ENCODE measurements around the gene NUAK2. TPM values are rescaled to one million over a fixed set of nuclear protein-coding genes. Genes with fewer than 3 reads are reported as not detected.
"Not testable (repeated sequence)": the region's sequence is repeated elsewhere in the genome, so short reads cannot be mapped to it uniquely, and the experiment has no call there.

Gene NUAK2
- total RNA-seq, 2 experiments from 2014 or later = 12.1 to 12.7 TPM

DNA sequence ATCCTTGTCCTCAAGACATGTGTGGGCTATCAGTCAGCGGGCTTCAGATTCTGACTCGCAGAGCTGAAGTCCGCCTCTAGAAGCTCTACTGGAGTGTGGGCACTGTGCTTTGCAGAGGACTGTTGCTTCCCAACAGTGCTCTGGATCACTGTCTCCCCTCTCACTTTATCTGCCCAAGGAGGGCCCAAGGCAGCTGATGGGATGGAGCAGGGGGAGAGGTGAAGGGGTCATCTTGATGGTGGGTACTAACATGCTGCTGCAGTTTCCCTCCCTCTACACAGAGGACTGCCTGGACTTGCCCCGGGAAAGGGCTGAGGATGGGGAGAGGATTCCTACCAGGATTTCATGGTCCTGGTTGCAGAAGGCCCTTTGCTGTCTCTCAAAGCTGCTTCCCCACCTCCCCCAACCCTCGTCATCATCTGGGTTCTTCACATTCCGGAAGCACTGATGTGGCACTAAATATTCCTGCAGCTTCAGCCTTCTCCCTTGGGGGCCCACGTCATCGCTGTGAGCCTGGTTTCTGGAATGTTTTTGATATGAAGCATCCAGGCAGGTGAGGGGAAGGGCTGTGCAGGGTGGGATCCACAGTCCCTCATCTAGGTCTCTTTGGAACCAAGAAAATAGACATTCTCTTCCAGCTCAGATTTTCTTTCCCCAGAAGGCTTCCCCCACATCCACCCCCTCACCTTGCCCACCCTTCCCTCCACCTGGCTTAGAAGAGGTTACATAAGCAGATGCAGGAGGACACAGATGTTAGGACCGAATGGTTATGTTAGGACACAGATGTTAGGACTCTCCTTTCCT is 23.2 kb downstream of the NUAK2 start:
- H3K4me3 Mint-ChIP-seq = no peak overlapping the region
- H3K4me1 Mint-ChIP-seq = peaks cover 25% of the 10 kb centered on the region
- H3K36me3 Mint-ChIP-seq (ENCODE audit: low read depth) = peaks cover 16% of the 10 kb centered on the region
- no peak for DNase-seq
- ChIA-PET POLR2A (no interaction called here), CTCF (interaction anchor here (0.7 to 1.6 kb wide), 4 partner anchors 15 to 27 kb away, joined by 3 read pairs; no protein-coding TSS in a partner anchor)
- H3K27ac Mint-ChIP-seq = no peak overlapping the region
- no peaks in the 10 kb centered on the region for H3K9me3 Mint-ChIP-seq
- peaks cover 3% of the 10 kb centered on the region for H3K27me3 Mint-ChIP-seq

DNA sequence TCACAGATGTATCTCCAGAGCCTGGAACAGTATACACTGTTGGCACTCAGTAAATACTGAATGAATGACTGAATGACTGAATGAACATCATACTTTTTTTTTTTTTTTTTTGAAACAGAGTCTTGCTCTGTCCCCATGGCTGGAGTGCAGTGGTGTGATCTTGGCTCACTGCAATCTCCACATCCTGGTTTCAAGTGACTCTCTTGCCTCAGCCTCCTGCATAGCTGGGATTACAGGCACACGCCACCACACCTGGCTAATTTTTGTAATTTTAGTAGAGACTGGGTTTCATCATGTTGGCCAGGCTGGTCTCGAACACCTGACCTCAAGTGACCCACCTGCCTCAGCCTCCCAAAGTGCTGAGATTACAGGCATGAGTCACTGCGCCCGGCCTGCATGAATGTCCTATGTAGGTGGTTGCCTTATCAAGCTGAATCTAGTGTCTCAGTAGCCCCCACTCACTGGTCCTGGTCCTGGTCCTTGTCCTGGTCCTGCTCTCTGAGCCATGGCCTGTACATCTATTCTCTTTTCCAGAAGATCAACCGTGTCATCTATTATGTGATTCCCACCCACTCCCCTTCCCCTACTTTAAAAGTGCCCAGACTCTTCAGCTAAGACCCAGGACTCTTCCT is 23.9 kb downstream of the NUAK2 start:
- Mint-ChIP-seq H3K36me3 (ENCODE audit: low read depth) (peaks cover 16% of the 10 kb centered on the region), H3K27ac (peak overlapping the region; percentile 50), H3K4me1 (peaks cover 25% of the 10 kb centered on the region)
- H3K27me3 Mint-ChIP-seq, H3K4me3 Mint-ChIP-seq, DNase-seq, H3K9me3 Mint-ChIP-seq, POLR2A ChIA-PET: not testable (repeated sequence)
- CTCF ChIA-PET = interaction anchor here (0.7 to 1.6 kb wide), 5 partner anchors 16 to 28 kb away, joined by 3 to 5 read pairs (median 3); no protein-coding TSS in a partner anchor

- CTCF ChIA-PET = interaction anchor here (0.6 to 1.6 kb wide), 5 partner anchors 11 to 18 kb away, joined by 3 to 7 read pairs (median 5); no protein-coding TSS in a partner anchor
- POLR2A ChIA-PET = no interaction called here
- H3K27me3 Mint-ChIP-seq = peaks cover 5% of the 10 kb centered on the region
- peaks cover 35% of the 10 kb centered on the region for H3K4me1 Mint-ChIP-seq
- H3K9me3 Mint-ChIP-seq = no peaks in the 10 kb centered on the region
- H3K36me3 Mint-ChIP-seq (ENCODE audit: low read depth) = peaks cover 5% of the 10 kb centered on the region
- H3K27ac Mint-ChIP-seq = no peak overlapping the region
- no peak overlapping the region for H3K4me3 Mint-ChIP-seq
- DNase-seq = no peak
Measured at GRCh38 chr1:205296154-205296553, 25.4 kb downstream of the NUAK2 start.

DNA sequence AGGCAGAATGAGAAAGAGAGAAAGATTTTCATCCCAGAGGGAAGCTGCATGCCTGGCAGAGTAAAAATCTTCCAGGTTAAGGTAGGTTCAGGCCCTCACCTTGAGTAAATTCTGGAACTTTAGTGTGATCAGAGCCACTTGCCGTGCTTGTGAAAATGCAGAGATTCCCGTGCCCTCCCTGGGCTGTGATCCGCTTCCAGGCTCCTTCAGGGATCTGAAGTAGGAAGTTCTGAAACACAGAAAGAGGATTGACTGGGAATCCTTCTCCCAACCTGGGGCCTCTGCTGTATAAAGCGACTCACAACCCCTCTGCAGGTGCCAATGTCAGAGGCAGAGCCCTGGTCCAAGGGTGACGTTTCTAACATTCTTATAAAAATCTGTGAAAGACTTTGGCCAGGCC is 26.6 kb downstream of the NUAK2 start:
- POLR2A ChIA-PET = no interaction called here
- Mint-ChIP-seq H3K4me3 (no peak overlapping the region), H3K9me3 (no peaks in the 10 kb centered on the region), H3K36me3 (ENCODE audit: low read depth) (no peaks in the 10 kb centered on the region), H3K27me3 (peaks cover 5% of the 10 kb centered on the region), H3K27ac (peak overlapping the region; percentile 26), H3K4me1 (peaks cover 38% of the 10 kb centered on the region)
- CTCF ChIA-PET = interaction anchor here (0.8 to 2.3 kb wide), 6 partner anchors 10 to 39 kb away, joined by 3 to 8 read pairs (median 4); no protein-coding TSS in a partner anchor
- DNase-seq = no peak

GRCh38 chr1:205294175-205294917 is 27.2 kb downstream of the NUAK2 start:
- H3K36me3 Mint-ChIP-seq (ENCODE audit: low read depth) = no peaks in the 10 kb centered on the region
- H3K4me1 Mint-ChIP-seq = peaks cover 41% of the 10 kb centered on the region
- CTCF ChIA-PET = interaction anchor here (0.8 to 2.3 kb wide), 5 partner anchors 9 to 38 kb away, joined by 3 to 8 read pairs (median 6); no protein-coding TSS in a partner anchor
- DNase-seq = no peak
- no peaks in the 10 kb centered on the region for H3K9me3 Mint-ChIP-seq
- H3K27ac Mint-ChIP-seq = peak overlapping the region; percentile 26
- POLR2A ChIA-PET = no interaction called here
- H3K27me3 Mint-ChIP-seq = peaks cover 5% of the 10 kb centered on the region
- no peak overlapping the region for H3K4me3 Mint-ChIP-seq

GRCh38 chr1:205293350-205294074 is 28.0 kb downstream of the NUAK2 start:
- H3K27ac Mint-ChIP-seq = peak overlapping the region; percentile 70
- DNase-seq = no peak
- peaks cover 5% of the 10 kb centered on the region for H3K27me3 Mint-ChIP-seq
- POLR2A ChIA-PET = no interaction called here
- CTCF ChIA-PET = interaction anchor here (1.5 to 2.3 kb wide), 4 partner anchors 9 to 37 kb away, joined by 3 to 8 read pairs (median 6); no protein-coding TSS in a partner anchor
- H3K4me1 Mint-ChIP-seq = peaks cover 48% of the 10 kb centered on the region
- no peak overlapping the region for H3K4me3 Mint-ChIP-seq
- no peaks in the 10 kb centered on the region for H3K36me3 Mint-ChIP-seq (ENCODE audit: low read depth)
- no peaks in the 10 kb centered on the region for H3K9me3 Mint-ChIP-seq

DNA sequence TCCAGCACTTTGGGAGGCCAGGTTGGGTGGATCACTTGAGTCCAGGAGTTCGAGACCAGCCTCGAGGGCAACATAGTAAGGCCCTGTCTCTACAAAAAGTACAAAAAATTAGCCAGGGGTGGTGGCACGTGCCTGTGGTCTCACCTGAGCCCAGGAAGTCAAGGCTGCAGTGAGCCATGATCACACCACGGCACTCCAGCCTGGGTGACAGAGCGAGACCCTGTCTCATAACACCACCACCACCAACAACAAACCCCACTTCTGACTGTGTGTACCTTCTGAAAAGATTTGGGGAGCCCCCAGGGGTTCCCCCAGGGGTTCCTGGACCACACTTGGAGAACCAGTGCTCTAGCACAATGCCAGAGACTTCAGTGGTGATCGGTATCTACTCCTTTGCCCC is 29.9 kb downstream of the NUAK2 start:
- H3K36me3 Mint-ChIP-seq (ENCODE audit: low read depth) = no peaks in the 10 kb centered on the region
- CTCF ChIA-PET = interaction anchor here (0.8 to 1.1 kb wide), 3 partner anchors 15 to 33 kb away, joined by 3 read pairs; no protein-coding TSS in a partner anchor
- DNase-seq = no peak
- POLR2A ChIA-PET = no interaction called here
- H3K27me3 Mint-ChIP-seq = peaks cover 5% of the 10 kb centered on the region
- no peak overlapping the region for H3K27ac Mint-ChIP-seq
- H3K4me1 Mint-ChIP-seq = peaks cover 60% of the 10 kb centered on the region
- H3K4me3 Mint-ChIP-seq = no peak overlapping the region
- no peaks in the 10 kb centered on the region for H3K9me3 Mint-ChIP-seq

DNA sequence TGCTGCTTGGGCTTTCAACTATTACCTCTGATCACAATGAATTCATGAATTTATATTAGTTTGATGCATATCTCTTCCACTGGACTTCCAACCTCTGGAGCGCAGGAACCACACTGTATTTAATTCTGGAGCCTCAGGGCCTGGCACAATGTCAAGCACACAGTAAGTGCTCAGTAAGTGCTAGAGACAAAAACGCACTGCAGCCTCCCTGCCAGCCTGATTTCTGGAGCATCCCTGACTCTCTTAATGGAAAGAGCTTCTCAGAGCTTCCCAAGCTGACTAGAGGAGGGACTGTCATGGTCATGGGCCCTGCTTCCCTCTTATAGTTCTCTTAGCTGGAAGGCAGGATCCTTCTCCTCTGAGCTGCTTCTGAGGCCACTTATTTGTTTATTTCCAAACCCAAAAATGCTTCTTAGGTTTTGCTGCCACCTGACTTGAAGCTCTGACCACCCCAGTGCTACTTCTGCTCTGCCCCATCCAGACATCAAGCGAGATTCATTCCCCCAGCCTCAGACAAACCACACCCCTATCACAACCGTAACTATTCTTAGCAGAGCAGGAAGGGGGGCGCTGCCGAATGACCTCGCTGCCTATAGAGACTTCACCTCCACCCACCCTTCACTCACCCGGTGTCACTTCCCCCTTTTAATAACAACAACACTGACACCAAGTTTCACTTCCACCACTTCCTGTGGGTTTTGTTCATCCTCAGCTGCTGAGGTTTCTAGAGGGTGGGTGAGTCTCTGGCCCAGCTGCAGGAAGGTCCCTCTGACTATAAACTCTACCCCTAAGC is 33.6 kb downstream of the NUAK2 start:
- Mint-ChIP-seq H3K4me3 (peak overlapping the region; percentile 53), H3K36me3 (ENCODE audit: low read depth) (no peaks in the 10 kb centered on the region), H3K27me3 (peaks cover 7% of the 10 kb centered on the region), H3K27ac (peak overlapping the region; percentile 92), H3K9me3 (no peaks in the 10 kb centered on the region), H3K4me1 (peaks cover 78% of the 10 kb centered on the region)
- POLR2A ChIA-PET = no interaction called here
- CTCF ChIA-PET = interaction anchor here (0.8 to 23.8 kb wide), 9 partner anchors 11 to 198 kb away, joined by 3 to 560 read pairs (median 8); partner anchors contain the start of gene NUAK2
- DNase-seq = peak; percentile 92

GRCh38 chr1:205287076-205287475 is 34.5 kb downstream of the NUAK2 start:
- Mint-ChIP-seq H3K27ac (peak overlapping the region; percentile 92), H3K4me3 (peak overlapping the region; percentile 53), H3K4me1 (peaks cover 84% of the 10 kb centered on the region), H3K27me3 (peaks cover 12% of the 10 kb centered on the region), H3K36me3 (ENCODE audit: low read depth) (no peaks in the 10 kb centered on the region), H3K9me3 (no peaks in the 10 kb centered on the region)
- POLR2A ChIA-PET = no interaction called here
- CTCF ChIA-PET = interaction anchor here (1.4 to 23.8 kb wide), 6 partner anchors 10 to 58 kb away, joined by 4 to 560 read pairs (median 8); partner anchors contain the start of gene NUAK2
- DNase-seq = no peak

GRCh38 chr1:205286335-205286950 is 35.1 kb downstream of the NUAK2 start:
- Mint-ChIP-seq H3K27ac (peak overlapping the region; percentile 92), H3K36me3 (ENCODE audit: low read depth) (no peaks in the 10 kb centered on the region), H3K9me3 (no peaks in the 10 kb centered on the region), H3K27me3 (peaks cover 9% of the 10 kb centered on the region), H3K4me1 (peaks cover 78% of the 10 kb centered on the region), H3K4me3 (peak overlapping the region; percentile 53)
- ChIA-PET POLR2A (interaction anchor here (0.6 kb wide), 1 partner anchor 27 kb away, joined by 4 read pairs; no protein-coding TSS in a partner anchor), CTCF (interaction anchor here (1.4 to 23.8 kb wide), 6 partner anchors 9 to 57 kb away, joined by 4 to 560 read pairs (median 8); partner anchors contain the start of gene NUAK2)
- peak; percentile 88 for DNase-seq
